Adipocyte (in vitro differentiated cells): ENCODE measurements around the gene IFI27.

ENCODE experiments used
- DNase-seq: peaks from one replicate; pipeline ENCODE4 v3.0.0-alpha.2; 2015; ENCODE audit warnings: low read depth
- H3K27me3 ChIP-seq: replicated peaks from 2 replicates; pipeline ENCODE4 v1.7.0; 2013; ENCODE audit warnings: mild to moderate bottlenecking, low read length, moderate library complexity; ENCODE audit not compliant: control insufficient read depth, insufficient read depth
- H3K36me3 ChIP-seq: 2 replicates; pipeline ENCODE4 v1.7.0; 2013; ENCODE audit warnings: low read length, mild to moderate bottlenecking, moderate library complexity; ENCODE audit not compliant: control insufficient read depth, insufficient read depth, severe bottlenecking
- H3K4me1 ChIP-seq: 2 replicates; pipeline ENCODE4 v1.7.0; 2013; ENCODE audit warnings: mild to moderate bottlenecking, low read length, moderate library complexity; ENCODE audit not compliant: control insufficient read depth, insufficient read depth
- H3K4me3 ChIP-seq: 2 replicates; pipeline ENCODE4 v1.7.0; 2013; ENCODE audit warnings: mild to moderate bottlenecking, low read length, moderate library complexity
- H3K9ac ChIP-seq: 2 replicates; pipeline ENCODE4 v1.7.0; 2013; ENCODE audit warnings: mild to moderate bottlenecking, low read length, moderate library complexity
- H3K9me3 ChIP-seq: 2 replicates; pipeline ENCODE4 v1.7.0; 2013; ENCODE audit warnings: mild to moderate bottlenecking, low read length, moderate library complexity; ENCODE audit not compliant: control insufficient read depth

The IFI27 gene

GRCh38 chr14:94161058-94161457 lies 50.5 kb downstream of the IFI27 start:
- H3K4me3 ChIP-seq, result no peak overlapping the region
- no peak for DNase-seq
- peaks cover 44% of the 10 kb centered on the region for H3K27me3 ChIP-seq
- H3K4me1 ChIP-seq, result peaks cover 4% of the 10 kb centered on the region
- H3K9me3 ChIP-seq, result no peaks in the 10 kb centered on the region
- H3K36me3 ChIP-seq, result no peaks in the 10 kb centered on the region
- no peak overlapping the region for H3K9ac ChIP-seq

GRCh38 chr14:94161981-94162380 lies 51.4 kb downstream of the IFI27 start:
- no peak overlapping the region for H3K4me3 ChIP-seq
- peaks cover 36% of the 10 kb centered on the region for H3K27me3 ChIP-seq
- no peak overlapping the region for H3K9ac ChIP-seq
- peaks cover 4% of the 10 kb centered on the region for H3K4me1 ChIP-seq
- no peaks in the 10 kb centered on the region for H3K36me3 ChIP-seq
- DNase-seq, result peak; percentile 53
- H3K9me3 ChIP-seq, result no peaks in the 10 kb centered on the region

GRCh38 chr14:94162466-94162865 lies 51.9 kb downstream of the IFI27 start:
- no peak overlapping the region for H3K4me3 ChIP-seq
- no peaks in the 10 kb centered on the region for H3K9me3 ChIP-seq
- H3K9ac ChIP-seq, result no peak overlapping the region
- H3K36me3 ChIP-seq, result no peaks in the 10 kb centered on the region
- DNase-seq, result no peak
- H3K27me3 ChIP-seq, result peaks cover 31% of the 10 kb centered on the region
- H3K4me1 ChIP-seq, result peaks cover 4% of the 10 kb centered on the region

- Histone ChIP-seq H3K9me3 (no peaks in the 10 kb centered on the region), H3K36me3 (no peaks in the 10 kb centered on the region), H3K4me1 (peaks cover 4% of the 10 kb centered on the region), H3K9ac (no peak overlapping the region), H3K4me3 (no peak overlapping the region), H3K27me3 (peaks cover 20% of the 10 kb centered on the region)
- no peak for DNase-seq
These were observed 53.3 kb downstream of the IFI27 start for GRCh38 chr14:94163796-94164195.

DNA sequence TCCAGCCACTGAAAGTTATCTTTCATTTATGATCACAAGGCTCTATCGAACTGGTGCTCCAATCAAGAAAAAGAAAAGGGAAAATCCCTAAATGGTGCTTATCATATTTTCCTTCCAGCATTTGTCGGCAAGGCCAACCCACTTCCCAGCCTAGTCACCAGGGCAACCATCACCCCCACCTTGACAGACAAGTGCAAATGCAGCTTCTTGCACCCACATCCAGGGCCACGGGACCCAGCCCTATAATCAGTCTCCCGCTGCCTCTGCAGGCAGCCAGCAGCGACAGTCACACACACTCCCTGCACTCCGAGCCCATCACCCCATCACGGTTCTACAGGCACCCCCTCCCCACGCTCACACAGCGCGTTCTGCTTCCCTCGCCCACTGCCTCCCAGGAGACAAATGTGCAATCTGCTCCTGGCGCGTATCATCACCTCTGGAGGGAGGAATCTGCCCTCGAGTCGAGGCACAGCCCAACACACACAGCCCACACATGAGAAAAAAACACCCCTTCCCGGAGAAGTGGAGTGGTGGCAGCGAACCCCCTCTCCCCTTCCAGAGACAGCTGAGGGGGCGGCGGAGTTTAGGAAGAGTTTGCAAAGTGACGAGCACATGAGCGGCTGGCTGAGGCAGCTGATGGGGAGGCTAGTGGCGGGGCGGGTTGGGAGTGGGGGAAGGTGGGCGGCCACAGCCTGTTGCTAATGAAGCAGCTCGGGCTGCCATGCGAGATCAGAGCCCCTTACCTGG lies 54.3 kb downstream of the IFI27 start:
- Histone ChIP-seq H3K36me3 (no peaks in the 10 kb centered on the region), H3K4me1 (peaks cover 4% of the 10 kb centered on the region), H3K9me3 (no peaks in the 10 kb centered on the region), H3K4me3 (no peak overlapping the region), H3K9ac (no peak overlapping the region), H3K27me3 (peaks cover 19% of the 10 kb centered on the region)
- no peak for DNase-seq

GRCh38 chr14:94165744-94166143 lies 55.2 kb downstream of the IFI27 start:
- Histone ChIP-seq H3K27me3 (peaks cover 17% of the 10 kb centered on the region), H3K4me3 (no peak overlapping the region), H3K4me1 (peaks cover 4% of the 10 kb centered on the region), H3K9ac (no peak overlapping the region), H3K36me3 (no peaks in the 10 kb centered on the region), H3K9me3 (no peaks in the 10 kb centered on the region)
- no peak for DNase-seq
